ENCODE measurements around the gene LARP1.

Gene LARP1

GRCh38 chr5:154722097-154722496 lies 33.1 kb upstream of the LARP1 start:
- H3K4me3 ChIP-seq (ENCODE audit: low read depth, low read length): no peak overlapping the region
- TF ChIP-seq CTCF (IDR thresholded peaks at IDR 0.05; ENCODE audit: low read depth, low read length) (no peak), MYC (IDR thresholded peaks at IDR 0.05; ENCODE audit: low read depth, low read length) (no peak), MAX (IDR thresholded peaks at IDR 0.05; ENCODE audit: low read depth, low read length) (no peak), POLR2A (IDR thresholded peaks at IDR 0.05; ENCODE audit: extremely low read depth, insufficient read length) (no peak)
- DNase-seq (ENCODE audit: low read depth): no peak

GRCh38 chr5:154722936-154723335 lies 32.2 kb upstream of the LARP1 start:
- H3K4me3 ChIP-seq (ENCODE audit: low read depth, low read length): no peak overlapping the region
- TF ChIP-seq MAX (IDR thresholded peaks at IDR 0.05; ENCODE audit: low read depth, low read length): no peak
- no peak for TF ChIP-seq CTCF (IDR thresholded peaks at IDR 0.05; ENCODE audit: low read depth, low read length)
- TF ChIP-seq POLR2A (IDR thresholded peaks at IDR 0.05; ENCODE audit: extremely low read depth, insufficient read length): no peak
- no peak for TF ChIP-seq MYC (IDR thresholded peaks at IDR 0.05; ENCODE audit: low read depth, low read length)
- DNase-seq (ENCODE audit: low read depth): no peak

GRCh38 chr5:154723740-154724505 lies 31.3 kb upstream of the LARP1 start:
- TF ChIP-seq MAX (IDR thresholded peaks at IDR 0.05; ENCODE audit: low read depth, low read length) (no peak), POLR2A (IDR thresholded peaks at IDR 0.05; ENCODE audit: extremely low read depth, insufficient read length) (no peak), MYC (IDR thresholded peaks at IDR 0.05; ENCODE audit: low read depth, low read length) (no peak), CTCF (IDR thresholded peaks at IDR 0.05; ENCODE audit: low read depth, low read length) (no peak)
- H3K4me3 ChIP-seq (ENCODE audit: low read depth, low read length): no peak overlapping the region
- no peak for DNase-seq (ENCODE audit: low read depth)

GRCh38 chr5:154727361-154727760 lies 27.8 kb upstream of the LARP1 start:
- no peak overlapping the region for H3K4me3 ChIP-seq (ENCODE audit: low read depth, low read length)
- peak; percentile 69 for DNase-seq (ENCODE audit: low read depth)
- TF ChIP-seq CTCF (IDR thresholded peaks at IDR 0.05; ENCODE audit: low read depth, low read length): no peak
- no peak for TF ChIP-seq POLR2A (IDR thresholded peaks at IDR 0.05; ENCODE audit: extremely low read depth, insufficient read length)
- TF ChIP-seq MAX (IDR thresholded peaks at IDR 0.05; ENCODE audit: low read depth, low read length): no peak
- TF ChIP-seq MYC (IDR thresholded peaks at IDR 0.05; ENCODE audit: low read depth, low read length): no peak

- TF ChIP-seq MAX (IDR thresholded peaks at IDR 0.05; ENCODE audit: low read depth, low read length) (no peak), POLR2A (IDR thresholded peaks at IDR 0.05; ENCODE audit: extremely low read depth, insufficient read length) (no peak), MYC (IDR thresholded peaks at IDR 0.05; ENCODE audit: low read depth, low read length) (no peak), CTCF (IDR thresholded peaks at IDR 0.05; ENCODE audit: low read depth, low read length) (no peak)
- no peak overlapping the region for H3K4me3 ChIP-seq (ENCODE audit: low read depth, low read length)
- DNase-seq (ENCODE audit: low read depth): no peak
Measured at GRCh38 chr5:154728939-154729588, 26.1 kb upstream of the LARP1 start.

All from NB4 (cell line).